ENCODE results near the gene RBM34. TPM values are rescaled to one million over a fixed set of nuclear protein-coding genes. Genes with fewer than 3 reads are reported as not detected.
"Not testable (repeated sequence)": the region's sequence is repeated elsewhere in the genome, so short reads cannot be mapped to it uniquely, and the experiment has no call there.

Gene RBM34
- total RNA-seq, result 139 TPM

- Histone ChIP-seq H3K4me3 (ENCODE audit: low read length) (peak within 1 kb of the TSS; percentile 85), H3K4me1 (ENCODE audit: insufficient read depth, low read length) (peaks cover 26% of the 10 kb centered on the region)
Observed at GRCh38 chr1:235160957-235161684, at the start of gene RBM34. RBM34 (minus strand) TSS chr1:235161250; CDS start chr1:235161226, 24 bp downstream.

GRCh38 chr1:235207209-235207565 is 46.1 kb upstream of the RBM34 start:
- H3K4me3 ChIP-seq (ENCODE audit: low read length), result no peak overlapping the region
- H3K9me3 ChIP-seq (ENCODE audit: low read depth, low read length), result no peaks in the 10 kb centered on the region
- no peaks in the 10 kb centered on the region for H3K27me3 ChIP-seq (ENCODE audit: insufficient read depth, low read length)
- no peaks in the 10 kb centered on the region for H3K4me1 ChIP-seq (ENCODE audit: insufficient read depth, low read length)

More at GRCh38 chr1:235160957-235161684, at the start of gene RBM34:
- Histone ChIP-seq H3K9me3 (ENCODE audit: low read depth, low read length) (no peaks in the 10 kb centered on the region), H3K27me3 (ENCODE audit: insufficient read depth, low read length) (no peaks in the 10 kb centered on the region)

GRCh38 chr1:235206533-235207208 is 45.6 kb upstream of the RBM34 start:
- Histone ChIP-seq H3K9me3 (ENCODE audit: low read depth, low read length) (no peaks in the 10 kb centered on the region), H3K4me3 (ENCODE audit: low read length) (no peak overlapping the region), H3K4me1 (ENCODE audit: insufficient read depth, low read length) (no peaks in the 10 kb centered on the region), H3K27me3 (ENCODE audit: insufficient read depth, low read length) (no peaks in the 10 kb centered on the region)

GRCh38 chr1:235205687-235206086 is 44.6 kb upstream of the RBM34 start:
- Histone ChIP-seq H3K4me1 (ENCODE audit: insufficient read depth, low read length) (no peaks in the 10 kb centered on the region), H3K27me3 (ENCODE audit: insufficient read depth, low read length) (no peaks in the 10 kb centered on the region), H3K9me3 (ENCODE audit: low read depth, low read length) (no peaks in the 10 kb centered on the region), H3K4me3 (ENCODE audit: low read length) (no peak overlapping the region)

GRCh38 chr1:235203428-235203827 is 42.4 kb upstream of the RBM34 start:
- no peak overlapping the region for H3K4me3 ChIP-seq (ENCODE audit: low read length)
- H3K9me3 ChIP-seq (ENCODE audit: low read depth, low read length), result no peaks in the 10 kb centered on the region
- H3K27me3 ChIP-seq (ENCODE audit: insufficient read depth, low read length), result no peaks in the 10 kb centered on the region
- no peaks in the 10 kb centered on the region for H3K4me1 ChIP-seq (ENCODE audit: insufficient read depth, low read length)

GRCh38 chr1:235202447-235202846 is 41.4 kb upstream of the RBM34 start:
- H3K4me1 ChIP-seq (ENCODE audit: insufficient read depth, low read length); H3K9me3 ChIP-seq (ENCODE audit: low read depth, low read length); H3K27me3 ChIP-seq (ENCODE audit: insufficient read depth, low read length); H3K4me3 ChIP-seq (ENCODE audit: low read length): not testable (repeated sequence)

GRCh38 chr1:235199441-235199840 is 38.4 kb upstream of the RBM34 start:
- no peaks in the 10 kb centered on the region for H3K27me3 ChIP-seq (ENCODE audit: insufficient read depth, low read length)
- no peaks in the 10 kb centered on the region for H3K9me3 ChIP-seq (ENCODE audit: low read depth, low read length)
- no peak overlapping the region for H3K4me3 ChIP-seq (ENCODE audit: low read length)
- no peaks in the 10 kb centered on the region for H3K4me1 ChIP-seq (ENCODE audit: insufficient read depth, low read length)

GRCh38 chr1:235190431-235190830 is 29.4 kb upstream of the RBM34 start:
- H3K4me3 ChIP-seq (ENCODE audit: low read length), result no peak overlapping the region
- H3K27me3 ChIP-seq (ENCODE audit: insufficient read depth, low read length), result no peaks in the 10 kb centered on the region
- no peaks in the 10 kb centered on the region for H3K4me1 ChIP-seq (ENCODE audit: insufficient read depth, low read length)
- no peaks in the 10 kb centered on the region for H3K9me3 ChIP-seq (ENCODE audit: low read depth, low read length)

GRCh38 chr1:235187316-235187715 is 26.3 kb upstream of the RBM34 start:
- no peak overlapping the region for H3K4me3 ChIP-seq (ENCODE audit: low read length)
- no peaks in the 10 kb centered on the region for H3K9me3 ChIP-seq (ENCODE audit: low read depth, low read length)
- H3K27me3 ChIP-seq (ENCODE audit: insufficient read depth, low read length), result no peaks in the 10 kb centered on the region
- H3K4me1 ChIP-seq (ENCODE audit: insufficient read depth, low read length), result no peaks in the 10 kb centered on the region

GRCh38 chr1:235181561-235182245 is 20.7 kb upstream of the RBM34 start:
- H3K4me1 ChIP-seq (ENCODE audit: insufficient read depth, low read length), result no peaks in the 10 kb centered on the region
- no peaks in the 10 kb centered on the region for H3K9me3 ChIP-seq (ENCODE audit: low read depth, low read length)
- H3K27me3 ChIP-seq (ENCODE audit: insufficient read depth, low read length), result no peaks in the 10 kb centered on the region
- H3K4me3 ChIP-seq (ENCODE audit: low read length), result no peak overlapping the region

- no peaks in the 10 kb centered on the region for H3K9me3 ChIP-seq (ENCODE audit: low read depth, low read length)
- H3K27me3 ChIP-seq (ENCODE audit: insufficient read depth, low read length), result no peaks in the 10 kb centered on the region
- H3K4me3 ChIP-seq (ENCODE audit: low read length), result no peak overlapping the region
- H3K4me1 ChIP-seq (ENCODE audit: insufficient read depth, low read length), result no peaks in the 10 kb centered on the region
Observed at GRCh38 chr1:235180916-235181460, 19.9 kb upstream of the RBM34 start.

GRCh38 chr1:235176486-235176885 is 15.4 kb upstream of the RBM34 start:
- Histone ChIP-seq H3K4me1 (ENCODE audit: insufficient read depth, low read length) (no peaks in the 10 kb centered on the region), H3K27me3 (ENCODE audit: insufficient read depth, low read length) (no peaks in the 10 kb centered on the region), H3K4me3 (ENCODE audit: low read length) (no peak overlapping the region), H3K9me3 (ENCODE audit: low read depth, low read length) (no peaks in the 10 kb centered on the region)

- H3K4me1 ChIP-seq (ENCODE audit: insufficient read depth, low read length), result no peaks in the 10 kb centered on the region
- no peaks in the 10 kb centered on the region for H3K9me3 ChIP-seq (ENCODE audit: low read depth, low read length)
- no peaks in the 10 kb centered on the region for H3K27me3 ChIP-seq (ENCODE audit: insufficient read depth, low read length)
- no peak overlapping the region for H3K4me3 ChIP-seq (ENCODE audit: low read length)
Observed at GRCh38 chr1:235169986-235170385, 8.9 kb upstream of the RBM34 start.

- no peaks in the 10 kb centered on the region for H3K4me1 ChIP-seq (ENCODE audit: insufficient read depth, low read length)
- H3K4me3 ChIP-seq (ENCODE audit: low read length), result no peak overlapping the region
- no peaks in the 10 kb centered on the region for H3K9me3 ChIP-seq (ENCODE audit: low read depth, low read length)
- no peaks in the 10 kb centered on the region for H3K27me3 ChIP-seq (ENCODE audit: insufficient read depth, low read length)
Observed at GRCh38 chr1:235168375-235168774, 7.3 kb upstream of the RBM34 start.

- Histone ChIP-seq H3K4me1 (ENCODE audit: insufficient read depth, low read length) (peaks cover 26% of the 10 kb centered on the region), H3K4me3 (ENCODE audit: low read length) (peak overlapping the region; percentile 85), H3K27me3 (ENCODE audit: insufficient read depth, low read length) (no peaks in the 10 kb centered on the region), H3K9me3 (ENCODE audit: low read depth, low read length) (no peaks in the 10 kb centered on the region)
Observed at GRCh38 chr1:235161685-235162327, 756 bp upstream of the RBM34 start.

All from mononuclear cell (primary cell).